RWPE1 (cell line): ENCODE measurements around the gene KCNMA1.

Source experiments
- CTCF ChIA-PET: fragments of 350-600 bp; sonication (Branson Sonifier 250); formaldehyde crosslinking; extraction: SDS; loops from one replicate; lab custom pipeline; 2021; lab: Yijun Ruan, JAX
- POLR2A ChIA-PET: fragments of 400-600 bp; formaldehyde crosslinking; extraction: SDS; loops from one replicate; lab custom pipeline; 2020; ENCODE audit warnings: antibody characterized with exemption; ENCODE audit not compliant: low non-redundant PET; lab: Yijun Ruan, JAX
- DNase-seq: peaks from one replicate; pipeline ENCODE4 v3.0.0; 2012; ENCODE audit warnings: low spot score
- H3K27ac ChIP-seq: fragments of 450-650 bp; 2 replicates; pipeline ENCODE4 v1.5.1; 2017
- CTCF ChIP-seq: fragments of 450-650 bp; conservative IDR thresholded peaks from 2 replicates; pipeline ENCODE4 v1.5.1; 2017; ENCODE audit warnings: low read depth, mild to moderate bottlenecking

KCNMA1 gene

GRCh38 chr10:77070346-77070745 is 567.3 kb downstream of the KCNMA1 start:
- no peak for TF ChIP-seq CTCF
- no peak overlapping the region for H3K27ac ChIP-seq
- ChIA-PET CTCF (no interaction called here), POLR2A (no interaction called here)
- no peak for DNase-seq

GRCh38 chr10:77068969-77069368 is 568.6 kb downstream of the KCNMA1 start:
- TF ChIP-seq CTCF: no peak
- DNase-seq: no peak
- H3K27ac ChIP-seq: no peak overlapping the region
- ChIA-PET CTCF (interaction anchor here (0.7 kb wide), 1 partner anchor 57 kb away, joined by 3 read pairs; no protein-coding TSS in a partner anchor), POLR2A (no interaction called here)

GRCh38 chr10:77068272-77068671 is 569.3 kb downstream of the KCNMA1 start:
- no peak for TF ChIP-seq CTCF
- ChIA-PET POLR2A (no interaction called here), CTCF (no interaction called here)
- no peak overlapping the region for H3K27ac ChIP-seq
- no peak for DNase-seq

GRCh38 chr10:77062381-77062780 is 575.2 kb downstream of the KCNMA1 start:
- no peak for TF ChIP-seq CTCF
- H3K27ac ChIP-seq: no peak overlapping the region
- CTCF ChIA-PET: interaction anchor here (0.5 to 0.7 kb wide), 2 partner anchors 82 to 148 kb away, joined by 3 to 5 read pairs; no protein-coding TSS in a partner anchor

GRCh38 chr10:77060913-77061312 is 576.7 kb downstream of the KCNMA1 start:
- TF ChIP-seq CTCF: no peak
- no peak overlapping the region for H3K27ac ChIP-seq
- ChIA-PET POLR2A (no interaction called here), CTCF (no interaction called here)
- no peak for DNase-seq

More at GRCh38 chr10:77062381-77062780, 575.2 kb downstream of the KCNMA1 start:
- DNase-seq: no peak
- POLR2A ChIA-PET: no interaction called here

- no peak for DNase-seq
- CTCF ChIA-PET: no interaction called here
- no peak for TF ChIP-seq CTCF
- POLR2A ChIA-PET: no interaction called here
- no peak overlapping the region for H3K27ac ChIP-seq
Measured at GRCh38 chr10:77056650-77057049, 581.0 kb downstream of the KCNMA1 start.

GRCh38 chr10:77052593-77052992 is 585.0 kb downstream of the KCNMA1 start:
- ChIA-PET CTCF (interaction anchor here (0.6 kb wide), 2 partner anchors 48 to 659 kb away, joined by 3 read pairs; no protein-coding TSS in a partner anchor), POLR2A (no interaction called here)
- H3K27ac ChIP-seq: no peak overlapping the region
- DNase-seq: no peak
- no peak for TF ChIP-seq CTCF
